Measurements from ENCODE around the gene EHBP1.
"Not testable (repeated sequence)": the region's sequence is repeated elsewhere in the genome, so short reads cannot be mapped to it uniquely, and the experiment has no call there.

EHBP1 gene

GRCh38 chr2:62966991-62967390 lies 261.5 kb downstream of the EHBP1 start:
- no peak for DNase-seq

GRCh38 chr2:62968168-62968567 lies 262.7 kb downstream of the EHBP1 start:
- DNase-seq = no peak

- no peak for DNase-seq
Measured at GRCh38 chr2:62968668-62969067, 263.2 kb downstream of the EHBP1 start.

- no peak for DNase-seq
Measured at GRCh38 chr2:62971936-62972335, 266.4 kb downstream of the EHBP1 start.

GRCh38 chr2:62972601-62973000 lies 267.1 kb downstream of the EHBP1 start:
- no peak for DNase-seq

- no peak for DNase-seq
Measured at GRCh38 chr2:62974999-62975398, 269.5 kb downstream of the EHBP1 start.

GRCh38 chr2:62991605-62992004 lies 286.1 kb downstream of the EHBP1 start:
- DNase-seq = no peak

GRCh38 chr2:62992561-62992960 lies 287.0 kb downstream of the EHBP1 start:
- DNase-seq = no peak

- no peak for DNase-seq
Measured at GRCh38 chr2:62994206-62994605, 288.7 kb downstream of the EHBP1 start.

GRCh38 chr2:62996534-62997186 lies 291.1 kb downstream of the EHBP1 start:
- DNase-seq = no peak

- no peak for DNase-seq
Measured at GRCh38 chr2:62998949-62999348, 293.4 kb downstream of the EHBP1 start.

GRCh38 chr2:62999905-63000304 lies 294.4 kb downstream of the EHBP1 start:
- DNase-seq = no peak

- DNase-seq = no peak
Measured at GRCh38 chr2:63000801-63001200, 295.3 kb downstream of the EHBP1 start.

- no peak for DNase-seq
Measured at GRCh38 chr2:63001576-63001975, 296.1 kb downstream of the EHBP1 start.

- no peak for DNase-seq
Measured at GRCh38 chr2:63003351-63003750, 297.8 kb downstream of the EHBP1 start.

- DNase-seq = no peak
Measured at GRCh38 chr2:63007813-63008458, 302.4 kb downstream of the EHBP1 start.

GRCh38 chr2:63008838-63009237 lies 303.3 kb downstream of the EHBP1 start:
- no peak for DNase-seq

GRCh38 chr2:63009490-63009889 lies 304.0 kb downstream of the EHBP1 start:
- DNase-seq = no peak

GRCh38 chr2:63012541-63012940 lies 307.0 kb downstream of the EHBP1 start:
- no peak for DNase-seq

GRCh38 chr2:63013438-63013837 lies 307.9 kb downstream of the EHBP1 start:
- no peak for DNase-seq

GRCh38 chr2:63015389-63015788 lies 309.9 kb downstream of the EHBP1 start:
- no peak for DNase-seq

GRCh38 chr2:63018439-63018838 lies 312.9 kb downstream of the EHBP1 start:
- no peak for DNase-seq

- not testable (repeated sequence) for DNase-seq
Measured at GRCh38 chr2:63019686-63020085, 314.2 kb downstream of the EHBP1 start.

- no peak for DNase-seq
Measured at GRCh38 chr2:63023444-63023843, 317.9 kb downstream of the EHBP1 start.

GRCh38 chr2:63027220-63027619 lies 321.7 kb downstream of the EHBP1 start:
- DNase-seq = no peak

Measured in C1 segment of cervical spinal cord (tissue), 14 donors.